ENCODE data around the gene HBG1.

The HBG1 gene

GRCh38 chr11:5247472-5248192, 2.0 kb downstream of the HBG1 start:
- DNase-seq (ENCODE audit: low spot score): no peak
- FAIRE-seq: no peak

GRCh38 chr11:5246772-5247471, 2.7 kb downstream of the HBG1 start:
- no peak for DNase-seq (ENCODE audit: low spot score)
- no peak for FAIRE-seq

- DNase-seq (ENCODE audit: low spot score) (no peak), FAIRE-seq (no peak)
Observed at GRCh38 chr11:5245155-5245554, 4.5 kb downstream of the HBG1 start.

GRCh38 chr11:5243816-5244180, 5.9 kb downstream of the HBG1 start:
- FAIRE-seq: no peak
- no peak for DNase-seq (ENCODE audit: low spot score)

- DNase-seq (ENCODE audit: low spot score): no peak
- FAIRE-seq: no peak
Observed at GRCh38 chr11:5242933-5243815, 6.5 kb downstream of the HBG1 start.

- FAIRE-seq (no peak), DNase-seq (ENCODE audit: low spot score) (no peak)
Observed at GRCh38 chr11:5242208-5242607, 7.4 kb downstream of the HBG1 start.

GRCh38 chr11:5241458-5241857, 8.2 kb downstream of the HBG1 start:
- FAIRE-seq: no peak

GRCh38 chr11:5240458-5240857, 9.2 kb downstream of the HBG1 start:
- DNase-seq (ENCODE audit: low spot score) (no peak), FAIRE-seq (no peak)

More at GRCh38 chr11:5241458-5241857, 8.2 kb downstream of the HBG1 start:
- no peak for DNase-seq (ENCODE audit: low spot score)

- FAIRE-seq (no peak), DNase-seq (ENCODE audit: low spot score) (no peak)
Observed at GRCh38 chr11:5240056-5240455, 9.6 kb downstream of the HBG1 start.

- no peak for FAIRE-seq
Observed at GRCh38 chr11:5239046-5239445, 10.6 kb downstream of the HBG1 start.

GRCh38 chr11:5238486-5238885, 11.2 kb downstream of the HBG1 start:
- FAIRE-seq (no peak), DNase-seq (ENCODE audit: low spot score) (no peak)

More at GRCh38 chr11:5239046-5239445, 10.6 kb downstream of the HBG1 start:
- no peak for DNase-seq (ENCODE audit: low spot score)

- FAIRE-seq: no peak
- no peak for DNase-seq (ENCODE audit: low spot score)
Observed at GRCh38 chr11:5237420-5237819, 12.2 kb downstream of the HBG1 start.

- DNase-seq (ENCODE audit: low spot score): no peak
- no peak for FAIRE-seq
Observed at GRCh38 chr11:5235364-5236095, 14.1 kb downstream of the HBG1 start.

GRCh38 chr11:5234381-5234834, 15.2 kb downstream of the HBG1 start, which contains the start of gene HBD:
HBD (minus strand) TSS chr11:5234483; CDS start chr11:5234433, 50 bp downstream.
- FAIRE-seq: no peak
- no peak for DNase-seq (ENCODE audit: low spot score)

- no peak for FAIRE-seq
- DNase-seq (ENCODE audit: low spot score): no peak
Observed at GRCh38 chr11:5233307-5233706, 16.4 kb downstream of the HBG1 start.

GRCh38 chr11:5232821-5233220, 16.8 kb downstream of the HBG1 start:
- DNase-seq (ENCODE audit: low spot score) (no peak), FAIRE-seq (no peak)

- DNase-seq (ENCODE audit: low spot score): no peak
- no peak for FAIRE-seq
Observed at GRCh38 chr11:5232176-5232575, 17.5 kb downstream of the HBG1 start.

- no peak for DNase-seq (ENCODE audit: low spot score)
- FAIRE-seq: no peak
Observed at GRCh38 chr11:5231111-5231510, 18.5 kb downstream of the HBG1 start.

- FAIRE-seq (no peak), DNase-seq (ENCODE audit: low spot score) (no peak)
Observed at GRCh38 chr11:5230266-5230665, 19.4 kb downstream of the HBG1 start.

GRCh38 chr11:5229796-5230195, 19.9 kb downstream of the HBG1 start:
- DNase-seq (ENCODE audit: low spot score) (no peak), FAIRE-seq (no peak)

- no peak for DNase-seq (ENCODE audit: low spot score)
- no peak for FAIRE-seq
Observed at GRCh38 chr11:5229356-5229755, 20.3 kb downstream of the HBG1 start.
